Liver (tissue), 3 donors: ENCODE measurements around the gene TMEM47.

Experiments
- SP1 ChIP-seq: IDR thresholded peaks from 2 replicates; pipeline ENCODE4 v1.6.1; 2018; ENCODE audit warnings: antibody characterized with exemption, mild to moderate bottlenecking
- TF ChIP-seq, protein P1 (sequence below): fragments of 150-350 bp; IDR thresholded peaks from 2 replicates; pipeline ENCODE4 v1.5.1; 2017; ENCODE audit warnings: improper control_type of control experiment, low read depth, low read length; ENCODE audit not compliant: missing input control
- donor health status: healthy.
- donor health status: healthy.

DNA sequence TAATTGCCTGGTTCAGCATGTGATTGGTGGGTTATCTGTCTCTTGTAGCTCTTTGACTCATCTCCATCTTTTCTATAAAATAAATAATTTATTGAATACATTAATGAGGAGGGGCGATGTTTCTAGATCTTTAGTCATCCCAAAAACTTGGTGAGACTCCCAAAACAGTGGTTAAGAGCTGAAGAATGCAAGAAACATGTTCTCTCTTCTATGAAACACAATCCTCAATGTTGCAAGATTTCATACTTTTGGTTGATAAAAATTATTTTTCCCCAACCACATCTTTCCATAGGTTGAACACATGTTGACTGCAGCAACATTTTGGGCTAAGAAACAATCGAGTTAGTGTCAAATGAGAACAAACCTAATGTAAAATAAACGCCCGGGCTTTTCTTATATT is 1.2 kb upstream of the TMEM47 start:
- TF ChIP-seq, protein P1, sequence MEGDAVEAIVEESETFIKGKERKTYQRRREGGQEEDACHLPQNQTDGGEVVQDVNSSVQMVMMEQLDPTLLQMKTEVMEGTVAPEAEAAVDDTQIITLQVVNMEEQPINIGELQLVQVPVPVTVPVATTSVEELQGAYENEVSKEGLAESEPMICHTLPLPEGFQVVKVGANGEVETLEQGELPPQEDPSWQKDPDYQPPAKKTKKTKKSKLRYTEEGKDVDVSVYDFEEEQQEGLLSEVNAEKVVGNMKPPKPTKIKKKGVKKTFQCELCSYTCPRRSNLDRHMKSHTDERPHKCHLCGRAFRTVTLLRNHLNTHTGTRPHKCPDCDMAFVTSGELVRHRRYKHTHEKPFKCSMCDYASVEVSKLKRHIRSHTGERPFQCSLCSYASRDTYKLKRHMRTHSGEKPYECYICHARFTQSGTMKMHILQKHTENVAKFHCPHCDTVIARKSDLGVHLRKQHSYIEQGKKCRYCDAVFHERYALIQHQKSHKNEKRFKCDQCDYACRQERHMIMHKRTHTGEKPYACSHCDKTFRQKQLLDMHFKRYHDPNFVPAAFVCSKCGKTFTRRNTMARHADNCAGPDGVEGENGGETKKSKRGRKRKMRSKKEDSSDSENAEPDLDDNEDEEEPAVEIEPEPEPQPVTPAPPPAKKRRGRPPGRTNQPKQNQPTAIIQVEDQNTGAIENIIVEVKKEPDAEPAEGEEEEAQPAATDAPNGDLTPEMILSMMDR, result no peak
- no peak for TF ChIP-seq SP1
